K562 (cell line): ENCODE data around the gene ZNRD2. TPM values are rescaled to one million over a fixed set of nuclear protein-coding genes. Genes with fewer than 3 reads are reported as not detected.
A peak's percentile ranks its signal among the peaks of the same experiment; 100 is the strongest.

Experiments
- ATAC-seq: fragments of 200-7000 bp; cut with Tn5 transposase; 3 replicates; pipeline ENCODE4 v1.9.1; 2020; ENCODE audit warnings: moderate library complexity
- BruUV-seq: library from RNA; stranded (reverse); fragments of 400-500 nt; replicated peaks from 2 replicates; lab custom pipeline; 2021; lab: Mats Ljungman, UMichigan
- CTCF ChIA-PET: fragments of 300-600 bp; formaldehyde crosslinking; extraction: SDS; loops from one replicate; lab custom pipeline; 2021; ENCODE audit warnings: low intra/inter-chr PET ratio; lab: Yijun Ruan, JAX
- POLR2A ChIA-PET: fragments of 300-600, 350-650 bp; sonication (Branson Sonifier 250); formaldehyde crosslinking; extraction: SDS; loops from one replicate; lab custom pipeline; 2021; ENCODE audit warnings: antibody characterized with exemption, inconsistent platforms; lab: Yijun Ruan, JAX
- DNase-seq, 4 experiments: peaks; one replicate each; pipeline versions ENCODE4 v3.0.0 to v3.0.0-alpha.2; 2011 to 2018; ENCODE audit warnings: low spot score in 3 of 4, mixed read lengths in 3 of 4; ENCODE audit errors: extremely low read depth in 1 of 4
- FAIRE-seq: peaks from 2 replicates; lab custom pipeline; 2011; peaks lifted over from hg19 to GRCh38; lab: Jason Lieb, UNC
- H2AFZ ChIP-seq: 2 replicates; pipeline ENCODE4 v1.6.0; 2011; ENCODE audit warnings: low read depth, low read length, control low read depth, inconsistent platforms
- H3K27ac ChIP-seq: fragments of 200-600 bp; 3 replicates; pipeline ENCODE4 v1.8.0; 2011; ENCODE audit warnings: low read depth, mild to moderate bottlenecking, control low read depth, inconsistent platforms, low read length, moderate library complexity, mixed read lengths; ENCODE audit errors: extremely low read depth
- H3K27me3 ChIP-seq, 2 experiments: fragments of 300-600 bp in 1 of 2; 2 replicates in 1 of 2; 3 replicates in 1 of 2; pipeline versions ENCODE4 v1.6.0 to v1.8.0; 2011; ENCODE audit warnings: inconsistent platforms in 2 of 2, low read length in 2 of 2, mild to moderate bottlenecking in 1 of 2, mixed read lengths in 1 of 2, moderate library complexity in 1 of 2; ENCODE audit not compliant: control insufficient read depth in 2 of 2, insufficient read depth in 2 of 2
- H3K36me3 ChIP-seq: fragments of 300-600 bp; 3 replicates; pipeline ENCODE4 v1.8.0; 2011; ENCODE audit warnings: mild to moderate bottlenecking, low read length, inconsistent platforms; ENCODE audit not compliant: control insufficient read depth, insufficient read depth
- H3K4me1 ChIP-seq, 2 experiments: fragments of 200-600 bp in 1 of 2; replicated peaks in 1 of 2; 2 replicates in 1 of 2; 3 replicates in 1 of 2; pipeline versions ENCODE4 v1.5.1 to v1.8.0; 2011; ENCODE audit warnings: inconsistent platforms in 2 of 2, low read length in 2 of 2, mild to moderate bottlenecking in 1 of 2, mixed read lengths in 1 of 2, moderate library complexity in 1 of 2; ENCODE audit not compliant: control insufficient read depth in 2 of 2, insufficient read depth in 2 of 2
- H3K4me2 ChIP-seq: 2 replicates; pipeline ENCODE4 v1.6.1; 2011; ENCODE audit warnings: low read length, control low read depth, inconsistent platforms, mixed read lengths; ENCODE audit not compliant: insufficient read depth
- H3K4me3 ChIP-seq: fragments of 200-600 bp; sonication (generic), shearing (Covaris generic); 2 replicates; pipeline ENCODE4 v1.5.1; 2016; ENCODE audit warnings: control low read depth, inconsistent platforms
- H3K79me2 ChIP-seq: fragments of 200-600 bp; 3 replicates; pipeline ENCODE4 v1.8.0; 2011; ENCODE audit warnings: low read length, inconsistent platforms; ENCODE audit not compliant: control insufficient read depth, insufficient read depth
- H3K9ac ChIP-seq, 2 experiments: 2 replicates each; pipeline versions ENCODE4 v1.6.0 to v1.6.1; 2011; ENCODE audit warnings: low read depth in 2 of 2, low read length in 2 of 2, control low read depth in 1 of 2, inconsistent platforms in 1 of 2, mild to moderate bottlenecking in 1 of 2, mixed read lengths in 1 of 2; ENCODE audit not compliant: insufficient read depth in 1 of 2
- H3K9me1 ChIP-seq: one replicate; pipeline ENCODE4 v1.6.0; 2011; ENCODE audit warnings: inconsistent platforms, mild to moderate bottlenecking, low read length, moderate library complexity; ENCODE audit not compliant: control insufficient read depth, insufficient read depth
- H3K9me3 ChIP-seq: replicated peaks from 2 replicates; pipeline ENCODE4 v1.5.1; 2011; ENCODE audit warnings: low read depth, low read length, inconsistent platforms; ENCODE audit not compliant: control insufficient read depth, insufficient read depth
- H4K20me1 ChIP-seq: replicated peaks from 2 replicates; pipeline ENCODE4 v1.6.1; 2011; ENCODE audit warnings: low read length, inconsistent platforms, mixed read lengths; ENCODE audit not compliant: control insufficient read depth, insufficient read depth
- DNMT1 ChIP-seq: fragments of 450-650 bp; IDR thresholded peaks from 2 replicates; pipeline ENCODE4 v1.6.1; 2016; ENCODE audit warnings: antibody characterized with exemption, mild to moderate bottlenecking
- ELF4 ChIP-seq: fragments of 450-650 bp; formaldehyde crosslinking; IDR thresholded peaks from 2 replicates; pipeline ENCODE4 v1.4.0; 2022; ENCODE audit warnings: missing genetic modification characterization
- FOXK1 ChIP-seq: sonication (generic); formaldehyde crosslinking; IDR thresholded peaks from 2 replicates; pipeline ENCODE4 v1.8.0; 2022; ENCODE audit warnings: missing genetic modification reagents, mild to moderate bottlenecking, borderline replicate concordance
- KHSRP ChIP-seq: fragments of 450-650 bp; IDR thresholded peaks from 2 replicates; pipeline ENCODE4 v1.6.1; 2017
- NR1H2 ChIP-seq: sonication (generic); formaldehyde crosslinking; IDR thresholded peaks from 2 replicates; pipeline ENCODE4 v1.4.0; 2020; ENCODE audit warnings: mild to moderate bottlenecking, missing genetic modification reagents
- NRF1 ChIP-seq, 2 experiments: fragments of 450-650 bp; IDR thresholded peaks in 1 of 2; conservative IDR thresholded peaks in 1 of 2; 2 replicates each; pipeline ENCODE4 v1.6.1; 2014; ENCODE audit warnings: mild to moderate bottlenecking in 2 of 2
- PHB ChIP-seq: fragments of 250-450 bp; sonication (Bioruptor Pico); IDR thresholded peaks from 2 replicates; pipeline ENCODE4 v1.5.0; 2021
- SAFB ChIP-seq: fragments of 200-400 bp; formaldehyde crosslinking; IDR thresholded peaks from 2 replicates; pipeline ENCODE4 v1.6.1; 2017; ENCODE audit warnings: low read depth, low read length, borderline replicate concordance
- SMAD1 ChIP-seq: fragments of 150-350 bp; IDR thresholded peaks from 2 replicates; pipeline ENCODE4 v1.6.1; 2014; ENCODE audit warnings: low read length, low read depth; ENCODE audit not compliant: partially characterized antibody
- WGBS: fragments of 100-300 bp; shearing (Covaris generic); methylation state at CpG from one replicate; pipeline ENCODE4 v1.1.6; 2016; ENCODE audit warnings: low coverage, mixed read lengths; ENCODE audit not compliant: insufficient coverage; ENCODE audit errors: missing lambda C conversion rate; 5-methylcytosine and 5-hydroxymethylcytosine counted together
- in situ Hi-C: fragments of 300-500 bp; cut with MboI; formaldehyde crosslinking; loops from 4 replicates; pipeline ENCODE4 v1.15.0; 2018; ENCODE audit warnings: inconsistent platforms, mixed read lengths
- intact Hi-C: fragments of 100-400 bp; cut with micrococcal nuclease; formaldehyde crosslinking; loops from 2 replicates; pipeline ENCODE4 v1.14.2; 2022
- polyA plus RNA-seq, 8 experiments: library from polyadenylated mRNA; depleted of rRNA in 4 of 8; stranded (reverse) in 5 of 8; unstranded in 3 of 8; fragments of >200 nt; fragmentation: Nextera tagmentation in 2 of 8; fragmentation: Illumina TruSeq in 1 of 8; extraction: Ambion mirVana in 2 of 8; extraction: Trizol in 1 of 8; gene quantifications; 2 replicates each; pipeline versions ENCODE4 v1.2.1 to v1.2.3, GENCODE V29; 2011 to 2014; ENCODE audit warnings: inconsistent platforms in 1 of 8, missing spikeins in 1 of 8
- total RNA-seq, 7 experiments: library from RNA; depleted of rRNA in 6 of 7; stranded (reverse); fragments of >200 nt in 6 of 7; fragmentation: Illumina TruSeq in 2 of 7; extraction: Trizol in 2 of 7; gene quantifications; 2 replicates each; pipeline versions ENCODE4 v1.2.1 to v1.2.3, GENCODE V29; 2011 to 2021; ENCODE audit warnings: low replicate concordance in 1 of 7
- TF ChIP-seq, protein P1 (sequence below): sonication (generic); formaldehyde crosslinking; IDR thresholded peaks from 2 replicates; pipeline ENCODE4 v1.8.0; 2023; ENCODE audit warnings: mild to moderate bottlenecking, missing genetic modification reagents
- TF ChIP-seq, protein P2 (sequence below): sonication (generic); formaldehyde crosslinking; IDR thresholded peaks from 2 replicates; pipeline ENCODE4 v1.8.1; 2023; ENCODE audit warnings: mild to moderate bottlenecking, missing genetic modification reagents
- TF ChIP-seq, protein P3 (sequence below): IDR thresholded peaks from 2 replicates; pipeline ENCODE4 v1.6.1; 2012; ENCODE audit warnings: low read depth, low read length, improper control_type of control experiment, borderline replicate concordance
- TF ChIP-seq, protein P4 (sequence below): sonication (generic); formaldehyde crosslinking; IDR thresholded peaks from 2 replicates; pipeline ENCODE4 v1.5.0; 2020; ENCODE audit warnings: missing genetic modification reagents
- TF ChIP-seq, protein P5 (sequence below): fragments of 250-450 bp; sonication (Bioruptor Pico); IDR thresholded peaks from 2 replicates; pipeline ENCODE4 v1.9.0; 2021; ENCODE audit warnings: mild to moderate bottlenecking
- TF ChIP-seq, protein P6 (sequence below): fragments of 250-450 bp; sonication (Bioruptor Pico); IDR thresholded peaks from 2 replicates; pipeline ENCODE4 v1.4.0; 2020; ENCODE audit warnings: borderline replicate concordance

ZNRD2 gene
- total and polyA plus RNA-seq, 9 of the 15 experiments (the other 6 are each of a cell fraction or from before 2014, with no cell fraction given): 13.4 to 129 (median 60.4) TPM

DNA sequence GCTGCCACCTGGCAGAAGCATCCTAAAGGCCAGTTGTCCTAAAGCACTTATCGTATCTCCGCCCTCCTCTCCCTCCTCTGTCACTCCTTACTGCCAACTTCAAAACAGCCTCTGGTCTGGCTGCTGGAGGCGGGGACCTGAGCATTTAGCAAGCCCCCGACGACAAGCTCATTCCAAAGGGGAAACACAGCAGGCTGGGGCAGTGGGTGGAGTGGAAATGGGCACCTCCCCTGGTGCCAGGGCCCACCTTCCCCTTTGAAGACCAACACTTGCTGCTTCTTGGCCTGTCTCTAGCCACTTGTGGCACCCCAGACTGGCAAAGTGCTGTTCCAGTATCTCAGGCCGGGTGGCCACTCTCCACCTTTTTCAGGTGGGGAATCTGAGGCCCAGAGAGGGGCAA, 40.1 kb downstream of the ZNRD2 start:
- H3K36me3 ChIP-seq: peaks cover 53% of the 10 kb centered on the region; the same call in 2 of the 3 replicates
- ChIA-PET CTCF (no interaction called here), POLR2A (interaction anchor here (0.6 to 1.4 kb wide), 8 partner anchors 16 to 569 kb away, joined by 3 to 5 read pairs (median 4); no protein-coding TSS in a partner anchor)
- peak overlapping the region in 1 of 2 experiments; percentile 86; a peak in 1 of 4 replicates for H3K9ac ChIP-seq
- peaks cover 3% of the 10 kb centered on the region for H3K9me1 ChIP-seq
- peaks cover 22 to 63% of the 10 kb centered on the region in 2 experiments for H3K4me1 ChIP-seq
- no TSS peak for BruUV-seq
- H3K9me3 ChIP-seq: no peaks in the 10 kb centered on the region
- no peak overlapping the region for H3K27ac ChIP-seq
- H2AFZ ChIP-seq: no peak overlapping the region
- DNase-seq: no peak
- WGBS: 74% methylated on average over 6 of the region's 6 CpGs
- no peak overlapping the region for H3K4me3 ChIP-seq
- no peak for ATAC-seq
- H3K27me3 ChIP-seq: no peaks in the 10 kb centered on the region
- no peak overlapping the region for H3K4me2 ChIP-seq
- intact Hi-C loops: no loop called here
- H4K20me1 ChIP-seq: no peaks in the 10 kb centered on the region
- FAIRE-seq: no peak
- peaks cover 40% of the 10 kb centered on the region for H3K79me2 ChIP-seq
- in situ Hi-C loops: no loop called here
- TF ChIP-seq, protein P1, sequence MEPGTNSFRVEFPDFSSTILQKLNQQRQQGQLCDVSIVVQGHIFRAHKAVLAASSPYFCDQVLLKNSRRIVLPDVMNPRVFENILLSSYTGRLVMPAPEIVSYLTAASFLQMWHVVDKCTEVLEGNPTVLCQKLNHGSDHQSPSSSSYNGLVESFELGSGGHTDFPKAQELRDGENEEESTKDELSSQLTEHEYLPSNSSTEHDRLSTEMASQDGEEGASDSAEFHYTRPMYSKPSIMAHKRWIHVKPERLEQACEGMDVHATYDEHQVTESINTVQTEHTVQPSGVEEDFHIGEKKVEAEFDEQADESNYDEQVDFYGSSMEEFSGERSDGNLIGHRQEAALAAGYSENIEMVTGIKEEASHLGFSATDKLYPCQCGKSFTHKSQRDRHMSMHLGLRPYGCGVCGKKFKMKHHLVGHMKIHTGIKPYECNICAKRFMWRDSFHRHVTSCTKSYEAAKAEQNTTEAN (CRISPR knock-in tag): no peak
- TF ChIP-seq, protein P2, sequence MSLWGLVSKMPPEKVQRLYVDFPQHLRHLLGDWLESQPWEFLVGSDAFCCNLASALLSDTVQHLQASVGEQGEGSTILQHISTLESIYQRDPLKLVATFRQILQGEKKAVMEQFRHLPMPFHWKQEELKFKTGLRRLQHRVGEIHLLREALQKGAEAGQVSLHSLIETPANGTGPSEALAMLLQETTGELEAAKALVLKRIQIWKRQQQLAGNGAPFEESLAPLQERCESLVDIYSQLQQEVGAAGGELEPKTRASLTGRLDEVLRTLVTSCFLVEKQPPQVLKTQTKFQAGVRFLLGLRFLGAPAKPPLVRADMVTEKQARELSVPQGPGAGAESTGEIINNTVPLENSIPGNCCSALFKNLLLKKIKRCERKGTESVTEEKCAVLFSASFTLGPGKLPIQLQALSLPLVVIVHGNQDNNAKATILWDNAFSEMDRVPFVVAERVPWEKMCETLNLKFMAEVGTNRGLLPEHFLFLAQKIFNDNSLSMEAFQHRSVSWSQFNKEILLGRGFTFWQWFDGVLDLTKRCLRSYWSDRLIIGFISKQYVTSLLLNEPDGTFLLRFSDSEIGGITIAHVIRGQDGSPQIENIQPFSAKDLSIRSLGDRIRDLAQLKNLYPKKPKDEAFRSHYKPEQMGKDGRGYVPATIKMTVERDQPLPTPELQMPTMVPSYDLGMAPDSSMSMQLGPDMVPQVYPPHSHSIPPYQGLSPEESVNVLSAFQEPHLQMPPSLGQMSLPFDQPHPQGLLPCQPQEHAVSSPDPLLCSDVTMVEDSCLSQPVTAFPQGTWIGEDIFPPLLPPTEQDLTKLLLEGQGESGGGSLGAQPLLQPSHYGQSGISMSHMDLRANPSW (CRISPR knock-in tag): no peak
- TF ChIP-seq NR1H2 (CRISPR knock-in tag): no peak
- TF ChIP-seq, protein P3, sequence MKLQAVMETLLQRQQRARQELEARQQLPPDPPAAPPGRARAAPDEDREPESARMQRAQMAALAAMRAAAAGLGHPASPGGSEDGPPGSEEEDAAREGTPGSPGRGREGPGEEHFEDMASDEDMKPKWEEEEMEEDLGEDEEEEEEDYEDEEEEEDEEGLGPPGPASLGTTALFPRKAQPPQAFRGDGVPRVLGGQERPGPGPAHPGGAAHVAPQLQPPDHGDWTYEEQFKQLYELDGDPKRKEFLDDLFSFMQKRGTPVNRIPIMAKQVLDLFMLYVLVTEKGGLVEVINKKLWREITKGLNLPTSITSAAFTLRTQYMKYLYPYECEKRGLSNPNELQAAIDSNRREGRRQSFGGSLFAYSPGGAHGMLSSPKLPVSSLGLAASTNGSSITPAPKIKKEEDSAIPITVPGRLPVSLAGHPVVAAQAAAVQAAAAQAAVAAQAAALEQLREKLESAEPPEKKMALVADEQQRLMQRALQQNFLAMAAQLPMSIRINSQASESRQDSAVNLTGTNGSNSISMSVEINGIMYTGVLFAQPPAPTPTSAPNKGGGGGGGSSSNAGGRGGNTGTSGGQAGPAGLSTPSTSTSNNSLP: no peak
- no peak for TF ChIP-seq KHSRP
- no peak for TF ChIP-seq PHB (CRISPR knock-in tag)
- no peak for TF ChIP-seq SAFB
- TF ChIP-seq SMAD1: no peak
- TF ChIP-seq, protein P4, sequence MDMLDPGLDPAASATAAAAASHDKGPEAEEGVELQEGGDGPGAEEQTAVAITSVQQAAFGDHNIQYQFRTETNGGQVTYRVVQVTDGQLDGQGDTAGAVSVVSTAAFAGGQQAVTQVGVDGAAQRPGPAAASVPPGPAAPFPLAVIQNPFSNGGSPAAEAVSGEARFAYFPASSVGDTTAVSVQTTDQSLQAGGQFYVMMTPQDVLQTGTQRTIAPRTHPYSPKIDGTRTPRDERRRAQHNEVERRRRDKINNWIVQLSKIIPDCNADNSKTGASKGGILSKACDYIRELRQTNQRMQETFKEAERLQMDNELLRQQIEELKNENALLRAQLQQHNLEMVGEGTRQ (CRISPR knock-in tag): no peak
- TF ChIP-seq, protein P5, sequence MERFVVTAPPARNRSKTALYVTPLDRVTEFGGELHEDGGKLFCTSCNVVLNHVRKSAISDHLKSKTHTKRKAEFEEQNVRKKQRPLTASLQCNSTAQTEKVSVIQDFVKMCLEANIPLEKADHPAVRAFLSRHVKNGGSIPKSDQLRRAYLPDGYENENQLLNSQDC (CRISPR knock-in tag): no peak
- no peak for TF ChIP-seq FOXK1 (CRISPR knock-in tag)
- TF ChIP-seq, protein P6, sequence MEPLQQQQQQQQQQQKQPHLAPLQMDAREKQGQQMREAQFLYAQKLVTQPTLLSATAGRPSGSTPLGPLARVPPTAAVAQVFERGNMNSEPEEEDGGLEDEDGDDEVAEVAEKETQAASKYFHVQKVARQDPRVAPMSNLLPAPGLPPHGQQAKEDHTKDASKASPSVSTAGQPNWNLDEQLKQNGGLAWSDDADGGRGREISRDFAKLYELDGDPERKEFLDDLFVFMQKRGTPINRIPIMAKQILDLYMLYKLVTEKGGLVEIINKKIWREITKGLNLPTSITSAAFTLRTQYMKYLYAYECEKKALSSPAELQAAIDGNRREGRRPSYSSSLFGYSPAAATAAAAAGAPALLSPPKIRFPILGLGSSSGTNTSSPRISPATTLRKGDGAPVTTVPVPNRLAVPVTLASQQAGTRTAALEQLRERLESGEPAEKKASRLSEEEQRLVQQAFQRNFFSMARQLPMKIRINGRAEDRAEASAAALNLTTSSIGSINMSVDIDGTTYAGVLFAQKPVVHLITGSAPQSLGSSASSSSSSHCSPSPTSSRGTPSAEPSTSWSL (CRISPR knock-in tag): no peak
- no peak for TF ChIP-seq DNMT1
- TF ChIP-seq ELF4 (CRISPR knock-in tag): no peak
- TF ChIP-seq NRF1 (conservative IDR thresholded peaks at IDR 0.05 in 1 of 2, IDR thresholded peaks at IDR 0.05 in 1 of 2): no peak
